Fibroblast of pulmonary artery (primary cell): ENCODE measurements around the gene KCNK2.

Experiments
- DNase-seq: peaks from one replicate; pipeline ENCODE4 v3.0.0-alpha.2; 2010; ENCODE audit warnings: low read depth
- H3K4me3 ChIP-seq: replicated peaks from 2 replicates; pipeline ENCODE4 v1.5.1; 2011; ENCODE audit warnings: low read depth, mild to moderate bottlenecking, control low read depth, low read length, moderate library complexity
- TF ChIP-seq, protein P1 (sequence below): IDR thresholded peaks from 2 replicates; pipeline ENCODE4 v1.5.1; 2011; ENCODE audit warnings: mild to moderate bottlenecking, control low read depth, low read length, inconsistent platforms; ENCODE audit errors: missing control alignments

KCNK2 gene

DNA sequence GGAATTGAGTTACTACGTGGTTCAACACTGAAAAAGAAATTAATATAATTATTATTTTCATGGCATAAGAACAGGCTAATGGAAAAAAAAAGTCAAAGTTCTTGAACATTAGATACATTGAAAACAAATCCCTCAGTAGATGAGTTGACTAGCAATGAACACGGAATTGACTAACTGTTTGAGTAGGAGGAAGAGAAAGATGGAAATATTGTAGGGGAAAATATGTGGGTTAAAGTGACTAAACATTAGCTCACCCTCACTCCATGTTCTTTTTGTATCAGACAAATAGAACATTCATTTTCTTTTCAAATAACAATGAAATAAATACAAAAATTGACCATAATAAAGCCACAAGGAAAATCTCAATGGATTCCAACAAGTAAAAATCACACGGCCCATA lies 84.3 kb downstream of the KCNK2 start:
- TF ChIP-seq, protein P1, sequence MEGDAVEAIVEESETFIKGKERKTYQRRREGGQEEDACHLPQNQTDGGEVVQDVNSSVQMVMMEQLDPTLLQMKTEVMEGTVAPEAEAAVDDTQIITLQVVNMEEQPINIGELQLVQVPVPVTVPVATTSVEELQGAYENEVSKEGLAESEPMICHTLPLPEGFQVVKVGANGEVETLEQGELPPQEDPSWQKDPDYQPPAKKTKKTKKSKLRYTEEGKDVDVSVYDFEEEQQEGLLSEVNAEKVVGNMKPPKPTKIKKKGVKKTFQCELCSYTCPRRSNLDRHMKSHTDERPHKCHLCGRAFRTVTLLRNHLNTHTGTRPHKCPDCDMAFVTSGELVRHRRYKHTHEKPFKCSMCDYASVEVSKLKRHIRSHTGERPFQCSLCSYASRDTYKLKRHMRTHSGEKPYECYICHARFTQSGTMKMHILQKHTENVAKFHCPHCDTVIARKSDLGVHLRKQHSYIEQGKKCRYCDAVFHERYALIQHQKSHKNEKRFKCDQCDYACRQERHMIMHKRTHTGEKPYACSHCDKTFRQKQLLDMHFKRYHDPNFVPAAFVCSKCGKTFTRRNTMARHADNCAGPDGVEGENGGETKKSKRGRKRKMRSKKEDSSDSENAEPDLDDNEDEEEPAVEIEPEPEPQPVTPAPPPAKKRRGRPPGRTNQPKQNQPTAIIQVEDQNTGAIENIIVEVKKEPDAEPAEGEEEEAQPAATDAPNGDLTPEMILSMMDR = no peak
- no peak for DNase-seq
- no peak overlapping the region for H3K4me3 ChIP-seq

DNA sequence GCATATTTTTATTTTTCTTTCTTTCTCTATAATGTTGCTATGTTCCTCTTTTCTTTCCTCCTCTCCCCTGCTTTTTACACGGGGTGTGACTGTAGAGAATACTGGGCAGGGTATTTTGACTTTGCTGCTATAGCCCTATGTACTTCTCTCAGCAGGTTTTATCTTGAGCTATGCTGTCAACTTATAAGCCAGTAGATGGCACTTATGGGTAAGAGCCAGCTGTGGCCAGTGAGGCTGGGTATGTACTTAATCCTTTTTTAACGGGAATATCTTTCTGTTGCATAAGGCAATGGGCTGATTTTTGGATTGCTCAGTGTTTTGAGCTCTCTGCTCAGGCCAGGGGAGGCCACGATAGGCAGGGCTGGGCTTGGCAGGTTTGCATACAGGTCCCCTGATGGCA lies 99.0 kb downstream of the KCNK2 start:
- TF ChIP-seq, protein P1 = peak; percentile 8
- H3K4me3 ChIP-seq = no peak overlapping the region
- DNase-seq = peak; percentile 19

DNA sequence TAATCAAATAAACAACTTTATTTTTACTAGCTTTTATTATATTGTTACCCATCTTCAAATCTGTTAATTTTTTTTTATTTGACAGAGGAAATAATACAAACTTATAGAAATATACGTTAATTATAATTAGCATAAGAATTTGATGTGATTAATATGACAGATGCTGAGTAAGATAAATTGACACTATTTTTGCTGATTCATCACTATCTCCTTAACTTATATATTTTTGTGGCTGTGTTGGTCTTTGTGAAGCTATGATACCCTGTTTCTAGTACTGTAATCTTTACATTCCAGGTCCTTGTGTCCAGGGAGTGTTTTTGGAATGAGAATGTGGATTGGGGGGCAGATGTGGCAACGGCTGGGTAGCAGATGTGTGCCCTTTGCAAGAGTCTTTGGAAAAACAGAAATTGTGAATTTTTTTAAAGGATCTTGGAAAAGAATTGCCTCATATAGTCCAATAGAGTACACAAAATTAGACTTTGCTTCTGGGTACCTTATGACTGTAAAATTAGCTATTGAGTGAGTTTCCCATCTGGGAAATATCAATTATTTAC lies 102.6 kb downstream of the KCNK2 start:
- H3K4me3 ChIP-seq = no peak overlapping the region
- DNase-seq = no peak
- TF ChIP-seq, protein P1 = no peak

DNA sequence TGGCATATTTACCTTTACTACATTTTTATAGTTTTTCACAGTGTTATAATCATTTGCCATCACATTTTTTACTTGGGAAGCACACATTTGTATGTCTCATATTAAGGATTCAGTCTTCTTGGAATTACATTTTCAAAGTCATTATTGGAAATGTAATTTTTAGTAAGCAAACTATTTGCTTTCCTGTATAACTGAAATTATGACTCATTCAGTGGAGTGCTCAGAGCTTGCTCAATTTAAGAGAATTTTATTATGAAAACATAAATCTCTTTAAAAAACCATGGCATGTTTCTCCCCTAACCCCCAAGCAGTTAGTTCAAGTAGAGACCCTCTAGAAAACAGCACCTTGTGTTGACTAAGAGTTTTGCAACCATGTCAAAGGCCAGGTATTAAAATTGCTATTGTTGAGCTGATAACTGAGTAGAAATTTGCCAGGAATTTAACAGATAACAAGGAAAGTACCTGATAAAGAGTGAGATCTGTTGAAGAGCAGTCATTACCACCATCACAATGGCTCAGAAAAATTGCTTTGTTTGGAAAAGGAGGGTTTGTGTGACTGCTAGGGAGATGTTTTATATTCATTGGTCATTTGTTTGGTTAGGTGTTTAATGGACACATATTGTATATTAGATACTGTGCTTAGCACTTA lies 105.9 kb downstream of the KCNK2 start:
- H3K4me3 ChIP-seq = no peak overlapping the region
- TF ChIP-seq, protein P1 = no peak
- no peak for DNase-seq

- DNase-seq = peak; percentile 3
- H3K4me3 ChIP-seq = no peak overlapping the region
- TF ChIP-seq, protein P1 = no peak
Measured at GRCh38 chr1:215192306-215192705, 109.8 kb downstream of the KCNK2 start.

GRCh38 chr1:215198021-215198420 lies 115.5 kb downstream of the KCNK2 start:
- TF ChIP-seq, protein P1 = no peak

DNA sequence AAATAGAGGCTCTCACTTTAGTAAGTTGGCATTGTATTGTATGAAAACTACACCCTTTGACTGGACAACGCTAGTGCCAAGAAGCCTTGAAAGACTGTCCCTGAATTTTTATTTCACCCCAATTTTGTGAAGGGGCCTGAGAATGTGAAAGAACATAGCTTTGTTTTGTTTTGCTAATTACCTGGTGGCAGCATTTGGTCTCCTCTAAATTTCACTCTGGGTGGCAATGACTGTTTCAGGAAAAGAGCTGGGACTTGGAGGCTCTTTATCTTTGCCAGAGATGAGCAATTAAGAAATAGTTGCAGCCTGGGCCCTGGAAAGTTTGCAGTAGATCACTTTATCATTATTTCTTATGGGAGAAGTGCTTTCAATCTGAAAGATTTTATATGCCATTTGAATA lies 117.6 kb downstream of the KCNK2 start:
- no peak for DNase-seq
- H3K4me3 ChIP-seq = no peak overlapping the region
- TF ChIP-seq, protein P1 = no peak

More at GRCh38 chr1:215198021-215198420, 115.5 kb downstream of the KCNK2 start:
- DNase-seq = no peak
- H3K4me3 ChIP-seq = no peak overlapping the region
